Loucy (cell line): ENCODE measurements around the gene STT3A.
A peak's percentile ranks its signal among the peaks of the same experiment; 100 is the strongest.

Experiments
- H2AFZ ChIP-seq: fragments of 200-600 bp; sonication (generic); 2 replicates; pipeline ENCODE4 v1.6.0; 2016; ENCODE audit warnings: antibody characterized with exemption, mild to moderate bottlenecking, low read length, moderate library complexity
- H3F3A ChIP-seq: fragments of 200-600 bp; 2 replicates; pipeline ENCODE4 v1.6.0; 2016; ENCODE audit warnings: antibody characterized with exemption, low read depth, mild to moderate bottlenecking
- H3K27me3 ChIP-seq: fragments of 200-600 bp; sonication (generic); 2 replicates; pipeline ENCODE4 v1.6.1; 2014; ENCODE audit warnings: low read length, mild to moderate bottlenecking; ENCODE audit not compliant: insufficient read depth, poor library complexity, severe bottlenecking
- H3K36me3 ChIP-seq: fragments of 200-600 bp; sonication (generic); 2 replicates; pipeline ENCODE4 v1.6.1; 2016; ENCODE audit warnings: low read length; ENCODE audit not compliant: insufficient read depth
- H3K4me1 ChIP-seq: fragments of 200-600 bp; sonication (generic); 2 replicates; pipeline ENCODE4 v1.5.1; 2014; ENCODE audit warnings: low read length, mild to moderate bottlenecking; ENCODE audit not compliant: insufficient read depth, poor library complexity, severe bottlenecking
- H3K4me2 ChIP-seq: fragments of 200-600 bp; sonication (generic); 2 replicates; pipeline ENCODE4 v1.6.0; 2014; ENCODE audit warnings: antibody characterized with exemption, low read length, low read depth, mild to moderate bottlenecking; ENCODE audit not compliant: poor library complexity, severe bottlenecking
- H3K4me3 ChIP-seq: fragments of 200-600 bp; sonication (generic); 2 replicates; pipeline ENCODE4 v1.5.1; 2014; ENCODE audit warnings: low read length, mild to moderate bottlenecking, mixed read lengths; ENCODE audit not compliant: poor library complexity, severe bottlenecking
- H3K79me2 ChIP-seq: fragments of 200-600 bp; sonication (generic); 2 replicates; pipeline ENCODE4 v1.6.1; 2014; ENCODE audit warnings: low read length; ENCODE audit not compliant: insufficient read depth
- H3K9ac ChIP-seq: fragments of 200-600 bp; sonication (generic); 2 replicates; pipeline ENCODE4 v1.6.0; 2014; ENCODE audit warnings: mild to moderate bottlenecking, low read depth, low read length, moderate library complexity; ENCODE audit not compliant: poor library complexity, severe bottlenecking
- H3K9me2 ChIP-seq: fragments of 200-600 bp; sonication (generic); replicated peaks from 2 replicates; pipeline ENCODE4 v1.6.1; 2016; ENCODE audit warnings: low read depth, low read length, mixed read lengths
- H3K9me3 ChIP-seq: fragments of 200-600 bp; sonication (generic); 2 replicates; pipeline ENCODE4 v1.6.1; 2014; ENCODE audit warnings: mild to moderate bottlenecking, antibody characterized with exemption, low read length, low read depth; ENCODE audit not compliant: insufficient read depth
- H4K20me1 ChIP-seq: fragments of 200-600 bp; sonication (generic); 2 replicates; pipeline ENCODE4 v1.6.0; 2014; ENCODE audit warnings: antibody characterized with exemption, low read length, mild to moderate bottlenecking; ENCODE audit not compliant: insufficient read depth, poor library complexity, severe bottlenecking
- CTCF ChIP-seq: fragments of 200-600 bp; sonication (generic); conservative IDR thresholded peaks from 2 replicates; pipeline ENCODE4 v1.5.1; 2014; ENCODE audit warnings: mild to moderate bottlenecking, antibody characterized with exemption, low read length
- EZH2phosphoT487 ChIP-seq: fragments of 200-600 bp; IDR thresholded peaks from 2 replicates; pipeline ENCODE4 v1.6.1; 2018; ENCODE audit warnings: antibody characterized with exemption, mild to moderate bottlenecking, moderate library complexity, borderline replicate concordance

The STT3A gene

DNA sequence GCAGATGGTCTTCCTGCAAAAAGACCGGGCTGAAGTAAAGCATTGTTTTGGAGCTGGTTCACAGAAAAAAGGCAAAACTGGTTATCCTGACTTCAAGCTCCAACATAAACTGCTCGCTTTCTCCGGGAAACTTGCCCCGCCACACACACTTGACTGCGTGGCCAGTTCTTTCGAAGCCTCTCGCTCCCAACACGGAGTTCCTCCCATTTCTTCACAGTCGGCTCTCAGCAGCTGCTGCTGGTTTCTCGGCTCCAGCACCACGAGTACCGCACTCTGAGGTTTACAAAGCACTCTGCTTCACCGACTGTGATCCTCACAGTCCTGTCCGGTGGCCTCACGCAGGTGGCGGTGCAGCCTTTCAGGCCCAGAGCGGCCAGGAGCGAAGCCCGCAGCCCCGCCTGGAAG is 32.6 kb downstream of the STT3A start:
- Histone ChIP-seq H3K36me3 (peaks cover 26% of the 10 kb centered on the region; the same call in 1 of the 2 replicates), H3K4me2 (peak overlapping the region; percentile 92), H3K9me3 (no peaks in the 10 kb centered on the region), H2AFZ (peak overlapping the region; percentile 91), H3F3A (no peaks in the 10 kb centered on the region; the same call in 1 of the 2 replicates), H3K4me1 (peaks cover 30% of the 10 kb centered on the region), H4K20me1 (peaks cover 37% of the 10 kb centered on the region), H3K4me3 (peak overlapping the region; percentile 94), H3K79me2 (peaks cover 40% of the 10 kb centered on the region), H3K9me2 (no peaks in the 10 kb centered on the region), H3K27me3 (no peaks in the 10 kb centered on the region), H3K9ac (peak overlapping the region; percentile 91)
- TF ChIP-seq EZH2phosphoT487, result no peak
- TF ChIP-seq CTCF, result no peak

- peak overlapping the region; percentile 92 for H3K4me2 ChIP-seq
- H2AFZ ChIP-seq, result peak overlapping the region; percentile 91
- TF ChIP-seq EZH2phosphoT487 (no peak), CTCF (no peak)
These were observed 33.1 kb downstream of the STT3A start for GRCh38 chr11:125625630-125626287.

GRCh38 chr11:125626288-125626950 is 33.8 kb downstream of the STT3A start:
- Histone ChIP-seq H3K36me3 (peaks cover 19% of the 10 kb centered on the region; the same call in 1 of the 2 replicates), H3K4me3 (peak overlapping the region; percentile 94), H3K27me3 (no peaks in the 10 kb centered on the region), H3K79me2 (peaks cover 50% of the 10 kb centered on the region), H3F3A (no peaks in the 10 kb centered on the region; the same call in 1 of the 2 replicates), H3K9me2 (no peaks in the 10 kb centered on the region), H4K20me1 (peaks cover 46% of the 10 kb centered on the region), H3K9me3 (no peaks in the 10 kb centered on the region), H3K4me1 (peaks cover 35% of the 10 kb centered on the region), H2AFZ (peak overlapping the region; percentile 91), H3K4me2 (peak overlapping the region; percentile 92), H3K9ac (peak overlapping the region; percentile 91)
- TF ChIP-seq CTCF (peak; percentile 67), EZH2phosphoT487 (no peak)

More at GRCh38 chr11:125625630-125626287, 33.1 kb downstream of the STT3A start:
- Histone ChIP-seq H3K36me3 (peaks cover 22% of the 10 kb centered on the region; the same call in 1 of the 2 replicates), H3K9ac (peak overlapping the region; percentile 91), H4K20me1 (peaks cover 40% of the 10 kb centered on the region), H3K79me2 (peaks cover 44% of the 10 kb centered on the region), H3K9me3 (no peaks in the 10 kb centered on the region), H3K4me3 (peak overlapping the region; percentile 94), H3F3A (no peaks in the 10 kb centered on the region; the same call in 1 of the 2 replicates), H3K4me1 (peaks cover 31% of the 10 kb centered on the region), H3K27me3 (no peaks in the 10 kb centered on the region), H3K9me2 (no peaks in the 10 kb centered on the region)
